ENCODE data around the gene NUAK2. TPM values are rescaled to one million over a fixed set of nuclear protein-coding genes. Genes with fewer than 3 reads are reported as not detected.
"Not testable (repeated sequence)": the region's sequence is repeated elsewhere in the genome, so short reads cannot be mapped to it uniquely, and the experiment has no call there.

The NUAK2 gene
- total RNA-seq, 1 experiment from 2014 or later: 2.2 TPM

DNA sequence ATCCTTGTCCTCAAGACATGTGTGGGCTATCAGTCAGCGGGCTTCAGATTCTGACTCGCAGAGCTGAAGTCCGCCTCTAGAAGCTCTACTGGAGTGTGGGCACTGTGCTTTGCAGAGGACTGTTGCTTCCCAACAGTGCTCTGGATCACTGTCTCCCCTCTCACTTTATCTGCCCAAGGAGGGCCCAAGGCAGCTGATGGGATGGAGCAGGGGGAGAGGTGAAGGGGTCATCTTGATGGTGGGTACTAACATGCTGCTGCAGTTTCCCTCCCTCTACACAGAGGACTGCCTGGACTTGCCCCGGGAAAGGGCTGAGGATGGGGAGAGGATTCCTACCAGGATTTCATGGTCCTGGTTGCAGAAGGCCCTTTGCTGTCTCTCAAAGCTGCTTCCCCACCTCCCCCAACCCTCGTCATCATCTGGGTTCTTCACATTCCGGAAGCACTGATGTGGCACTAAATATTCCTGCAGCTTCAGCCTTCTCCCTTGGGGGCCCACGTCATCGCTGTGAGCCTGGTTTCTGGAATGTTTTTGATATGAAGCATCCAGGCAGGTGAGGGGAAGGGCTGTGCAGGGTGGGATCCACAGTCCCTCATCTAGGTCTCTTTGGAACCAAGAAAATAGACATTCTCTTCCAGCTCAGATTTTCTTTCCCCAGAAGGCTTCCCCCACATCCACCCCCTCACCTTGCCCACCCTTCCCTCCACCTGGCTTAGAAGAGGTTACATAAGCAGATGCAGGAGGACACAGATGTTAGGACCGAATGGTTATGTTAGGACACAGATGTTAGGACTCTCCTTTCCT, 23.2 kb downstream of the NUAK2 start:
- peak; percentile 95 for DNase-seq (ENCODE audit: low read depth)

- not testable (repeated sequence) for DNase-seq (ENCODE audit: low read depth)
These were observed 23.9 kb downstream of the NUAK2 start for GRCh38 chr1:205297546-205298177.

DNA sequence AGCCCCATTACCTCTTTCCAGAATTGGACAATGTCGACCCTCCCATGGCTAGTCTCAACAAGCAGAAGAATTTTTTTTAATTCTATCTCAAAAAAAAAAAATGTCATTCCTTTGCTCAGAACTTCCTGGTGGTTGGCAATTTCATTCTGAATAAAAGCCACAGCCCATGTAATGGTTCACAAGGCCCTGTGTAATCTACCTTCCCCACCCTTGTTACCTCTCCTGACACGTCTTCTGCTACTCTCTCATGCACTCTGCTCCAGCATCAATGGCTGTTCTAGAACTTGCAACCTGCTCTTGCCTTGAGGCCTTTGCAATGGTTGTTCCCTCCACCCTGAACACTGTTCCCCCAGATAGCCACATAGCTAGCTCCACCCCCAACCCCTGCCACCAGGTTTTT, 25.4 kb downstream of the NUAK2 start:
- no peak for DNase-seq (ENCODE audit: low read depth)

- no peak for DNase-seq (ENCODE audit: low read depth)
These were observed 26.6 kb downstream of the NUAK2 start for GRCh38 chr1:205294934-205295333.

GRCh38 chr1:205294175-205294917, 27.2 kb downstream of the NUAK2 start:
- peak; percentile 93 for DNase-seq (ENCODE audit: low read depth)

GRCh38 chr1:205293350-205294074, 28.0 kb downstream of the NUAK2 start:
- no peak for DNase-seq (ENCODE audit: low read depth)

GRCh38 chr1:205291596-205291995, 29.9 kb downstream of the NUAK2 start:
- DNase-seq (ENCODE audit: low read depth): no peak

DNA sequence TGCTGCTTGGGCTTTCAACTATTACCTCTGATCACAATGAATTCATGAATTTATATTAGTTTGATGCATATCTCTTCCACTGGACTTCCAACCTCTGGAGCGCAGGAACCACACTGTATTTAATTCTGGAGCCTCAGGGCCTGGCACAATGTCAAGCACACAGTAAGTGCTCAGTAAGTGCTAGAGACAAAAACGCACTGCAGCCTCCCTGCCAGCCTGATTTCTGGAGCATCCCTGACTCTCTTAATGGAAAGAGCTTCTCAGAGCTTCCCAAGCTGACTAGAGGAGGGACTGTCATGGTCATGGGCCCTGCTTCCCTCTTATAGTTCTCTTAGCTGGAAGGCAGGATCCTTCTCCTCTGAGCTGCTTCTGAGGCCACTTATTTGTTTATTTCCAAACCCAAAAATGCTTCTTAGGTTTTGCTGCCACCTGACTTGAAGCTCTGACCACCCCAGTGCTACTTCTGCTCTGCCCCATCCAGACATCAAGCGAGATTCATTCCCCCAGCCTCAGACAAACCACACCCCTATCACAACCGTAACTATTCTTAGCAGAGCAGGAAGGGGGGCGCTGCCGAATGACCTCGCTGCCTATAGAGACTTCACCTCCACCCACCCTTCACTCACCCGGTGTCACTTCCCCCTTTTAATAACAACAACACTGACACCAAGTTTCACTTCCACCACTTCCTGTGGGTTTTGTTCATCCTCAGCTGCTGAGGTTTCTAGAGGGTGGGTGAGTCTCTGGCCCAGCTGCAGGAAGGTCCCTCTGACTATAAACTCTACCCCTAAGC, 33.6 kb downstream of the NUAK2 start:
- DNase-seq (ENCODE audit: low read depth): peak; percentile 85

GRCh38 chr1:205287076-205287475, 34.5 kb downstream of the NUAK2 start:
- no peak for DNase-seq (ENCODE audit: low read depth)

- DNase-seq (ENCODE audit: low read depth): peak; percentile 83
These were observed 35.1 kb downstream of the NUAK2 start for GRCh38 chr1:205286335-205286950.

- DNase-seq (ENCODE audit: low read depth): no peak
These were observed 36.0 kb downstream of the NUAK2 start for GRCh38 chr1:205285381-205286101.

DNA sequence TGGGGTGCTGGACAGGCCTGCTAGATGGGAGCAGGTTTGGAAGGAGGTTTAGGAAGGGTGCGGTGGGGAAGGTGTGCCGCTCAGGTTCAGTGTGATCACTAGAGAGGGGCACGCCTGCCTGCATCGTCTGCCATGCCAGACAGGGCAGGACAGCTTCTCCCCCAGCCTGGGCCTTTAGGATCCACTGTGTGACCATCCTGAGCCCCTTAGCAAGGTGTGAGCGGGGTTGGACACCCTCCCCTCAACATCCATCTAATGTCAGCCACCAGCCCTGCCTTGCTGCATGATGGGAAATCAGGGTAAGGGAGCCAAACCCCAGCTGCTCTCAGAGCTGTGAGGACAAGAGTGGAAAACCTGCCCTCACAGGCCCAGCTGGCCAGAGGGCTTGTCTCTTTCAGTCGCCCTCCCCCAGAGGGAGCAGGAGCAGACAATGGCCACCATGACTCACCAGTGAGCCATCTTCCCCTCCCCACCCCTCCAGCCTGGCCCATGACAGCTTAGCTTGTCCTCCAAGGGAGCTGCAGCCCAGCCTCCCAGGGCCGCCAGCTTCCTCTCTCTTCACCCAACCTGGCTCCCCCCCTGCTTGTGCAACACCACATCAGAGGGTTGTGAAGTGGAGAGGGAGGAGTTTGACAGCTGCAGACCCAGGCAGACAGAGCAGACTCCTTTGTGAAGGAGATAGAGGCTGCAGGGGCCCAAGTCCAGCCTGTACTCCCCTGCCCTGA, 37.0 kb downstream of the NUAK2 start:
- DNase-seq (ENCODE audit: low read depth): peak; percentile 99

DNA sequence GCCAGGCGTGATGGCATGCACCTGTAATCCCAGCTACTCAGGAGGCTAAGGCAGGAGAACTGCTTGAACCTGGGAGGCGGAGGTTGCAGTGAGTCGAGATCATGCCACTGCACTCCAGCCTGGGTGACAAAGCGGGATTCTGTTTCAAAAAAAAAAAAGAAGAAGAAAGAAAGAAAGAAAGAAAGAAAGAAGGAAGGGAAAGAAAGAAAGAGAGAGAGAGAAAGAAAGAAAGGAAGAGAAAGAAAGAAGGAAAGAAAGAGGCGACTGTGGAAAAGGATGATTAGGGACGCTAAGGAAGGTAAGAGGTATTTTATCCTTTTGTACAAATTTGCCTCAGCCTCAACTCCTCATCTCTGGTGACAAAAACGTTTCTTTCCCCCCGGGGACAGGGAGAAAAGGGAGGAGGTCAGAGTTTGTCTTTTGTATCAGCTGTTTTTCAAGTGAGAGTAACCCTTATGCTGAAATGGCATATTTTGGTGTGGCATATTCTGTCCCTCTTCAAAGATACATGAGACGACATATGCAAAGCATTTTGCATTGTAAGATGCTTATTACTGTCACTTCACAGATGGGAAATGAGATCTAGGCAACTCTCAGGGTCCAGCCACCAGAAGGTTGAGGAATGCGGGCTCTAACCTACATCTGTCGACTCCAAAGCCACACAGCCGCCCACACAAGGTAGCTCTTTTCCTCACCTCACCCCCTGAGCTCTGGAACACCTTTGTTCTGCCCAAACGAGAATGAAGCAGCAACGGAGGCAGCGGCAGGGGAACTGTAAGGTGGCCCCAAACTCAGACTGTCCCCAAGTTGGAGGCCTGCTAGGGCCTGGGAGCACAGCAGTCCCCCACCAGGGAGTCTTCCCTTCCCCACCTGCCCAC, 38.0 kb downstream of the NUAK2 start:
- DNase-seq (ENCODE audit: low read depth): no peak

DNA sequence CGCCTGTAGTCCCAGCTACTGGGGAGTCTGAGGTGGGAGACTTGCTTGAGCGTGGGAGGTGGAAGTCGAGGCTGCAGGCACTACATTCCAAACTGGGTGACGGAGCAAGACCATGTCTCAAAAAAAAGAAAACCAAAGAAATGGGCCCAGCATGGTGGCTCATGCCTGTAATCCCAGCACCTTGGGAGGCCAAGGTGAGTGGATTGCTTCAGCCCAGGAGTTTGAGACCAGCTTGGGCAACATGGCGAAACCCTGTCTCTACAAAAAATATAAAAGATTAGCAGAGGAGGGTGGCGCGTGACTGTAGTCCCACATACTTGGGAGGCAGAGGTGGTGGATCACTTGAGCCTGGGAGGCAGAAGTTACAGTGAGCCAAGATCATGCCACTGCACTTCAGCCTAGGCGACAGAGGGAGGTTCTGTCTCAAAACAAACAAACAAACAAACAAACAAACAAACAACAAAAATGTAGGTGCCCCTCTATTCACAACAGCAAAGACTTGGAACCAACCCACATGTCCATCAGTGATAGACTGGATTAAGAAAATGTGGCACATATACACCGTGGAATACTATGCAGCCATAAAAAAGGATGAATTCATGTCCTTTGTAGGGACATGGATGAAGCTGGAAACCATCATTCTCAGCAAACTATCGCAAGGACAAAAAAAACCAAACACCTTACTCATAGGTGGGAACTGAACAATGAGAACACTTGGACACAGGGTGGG, 40.7 kb downstream of the NUAK2 start:
- not testable (repeated sequence) for DNase-seq (ENCODE audit: low read depth)

DNA sequence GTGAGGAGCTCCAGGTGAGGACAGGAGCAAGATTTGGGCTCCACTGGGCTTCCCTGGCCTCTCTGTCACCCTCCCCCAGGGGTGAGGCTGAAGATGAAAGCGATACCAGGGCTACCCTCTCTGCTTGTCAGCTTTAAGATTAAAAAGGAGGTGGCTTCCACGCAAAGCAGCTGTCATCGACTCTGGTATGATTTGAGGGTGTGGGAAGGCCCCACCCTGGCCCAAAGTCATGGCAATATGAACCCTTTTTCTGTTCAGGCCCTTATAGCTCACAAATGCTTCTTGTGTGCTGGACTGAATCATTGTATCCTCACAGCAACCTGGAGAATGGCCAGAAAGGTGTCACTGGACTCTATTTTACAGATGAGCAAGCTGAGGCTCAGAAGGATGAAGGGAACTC, 41.6 kb downstream of the NUAK2 start:
- no peak for DNase-seq (ENCODE audit: low read depth)

- no peak for DNase-seq (ENCODE audit: low read depth)
These were observed 44.9 kb downstream of the NUAK2 start for GRCh38 chr1:205276689-205277065.

Data from HT1080 (cell line).